ENCODE data around the gene IL37. TPM values are rescaled to one million over a fixed set of nuclear protein-coding genes. Genes with fewer than 3 reads are reported as not detected.

Gene IL37
- total RNA-seq, 1 experiment from 2014 or later, result 2.6 TPM

DNA sequence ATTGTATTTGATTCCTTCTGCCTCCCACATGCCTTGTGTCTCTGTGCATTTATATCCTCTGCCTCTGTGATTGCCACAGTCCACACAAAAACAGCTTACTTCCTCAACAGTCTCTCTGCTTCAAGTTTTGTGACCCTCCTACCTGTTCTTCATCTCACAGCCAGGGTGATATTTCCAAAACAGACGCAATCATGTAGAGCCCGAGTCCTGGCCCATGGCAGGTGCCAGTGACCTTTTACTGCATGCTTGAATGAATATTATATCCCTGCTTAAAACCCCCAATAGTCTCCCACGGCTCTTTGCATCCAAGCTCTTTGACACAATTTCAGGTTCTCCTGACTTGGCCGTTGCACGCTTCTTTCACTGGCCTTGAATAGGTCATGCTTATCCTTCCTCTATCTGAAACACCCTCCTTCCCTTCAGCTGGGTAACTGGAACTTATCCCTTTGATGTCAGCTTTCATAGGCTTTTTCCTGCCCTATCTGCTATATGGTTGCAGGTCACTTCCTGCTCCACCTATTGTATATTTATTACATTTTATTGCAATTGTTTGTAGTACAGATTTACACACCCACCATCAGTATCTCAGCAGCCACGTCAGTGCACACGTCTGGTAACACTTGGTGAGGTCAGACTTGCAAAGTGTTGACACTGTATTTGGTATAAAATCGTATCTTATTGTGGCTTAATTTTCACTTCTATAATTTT lies 44.7 kb upstream of the IL37 start:
- intact Hi-C loops (cut with micrococcal nuclease), result no loop called here
- Histone ChIP-seq H3K27ac (ENCODE audit: low read length) (no peak overlapping the region), H3K9me2 (replicated peaks; ENCODE audit: low read length) (no peaks in the 10 kb centered on the region), H3K4me2 (ENCODE audit: low read length) (no peak overlapping the region), H3K36me3 (ENCODE audit: low read depth, low read length) (0 out of 2 replicates have a peak, but pooled peaks cover 4% of the 10 kb centered on the region), H3K27me3 (ENCODE audit: low read length) (no peaks in the 10 kb centered on the region), H3K9me3 (ENCODE audit: low read length) (peaks cover 27% of the 10 kb centered on the region), H3K79me2 (ENCODE audit: low read length) (no peaks in the 10 kb centered on the region), H3K4me3 (ENCODE audit: low read length) (no peak overlapping the region), H3K4me1 (ENCODE audit: insufficient read depth, low read length) (peaks cover 24% of the 10 kb centered on the region), H4K20me1 (ENCODE audit: low read length) (no peaks in the 10 kb centered on the region), H3K9ac (ENCODE audit: low read length) (no peak overlapping the region), H3F3A (ENCODE audit: low read length, unreplicated experiment) (no peaks in the 10 kb centered on the region), H2AFZ (ENCODE audit: low read length) (no peak overlapping the region)
- ATAC-seq, result no peak
- TF ChIP-seq EZH2 (IDR thresholded peaks at IDR 0.05; ENCODE audit: low read length, unreplicated experiment) (no peak), EZH2phosphoT487 (IDR thresholded peaks at IDR 0.05; ENCODE audit: borderline replicate concordance, low read length) (no peak)
- TF ChIP-seq, protein P1, sequence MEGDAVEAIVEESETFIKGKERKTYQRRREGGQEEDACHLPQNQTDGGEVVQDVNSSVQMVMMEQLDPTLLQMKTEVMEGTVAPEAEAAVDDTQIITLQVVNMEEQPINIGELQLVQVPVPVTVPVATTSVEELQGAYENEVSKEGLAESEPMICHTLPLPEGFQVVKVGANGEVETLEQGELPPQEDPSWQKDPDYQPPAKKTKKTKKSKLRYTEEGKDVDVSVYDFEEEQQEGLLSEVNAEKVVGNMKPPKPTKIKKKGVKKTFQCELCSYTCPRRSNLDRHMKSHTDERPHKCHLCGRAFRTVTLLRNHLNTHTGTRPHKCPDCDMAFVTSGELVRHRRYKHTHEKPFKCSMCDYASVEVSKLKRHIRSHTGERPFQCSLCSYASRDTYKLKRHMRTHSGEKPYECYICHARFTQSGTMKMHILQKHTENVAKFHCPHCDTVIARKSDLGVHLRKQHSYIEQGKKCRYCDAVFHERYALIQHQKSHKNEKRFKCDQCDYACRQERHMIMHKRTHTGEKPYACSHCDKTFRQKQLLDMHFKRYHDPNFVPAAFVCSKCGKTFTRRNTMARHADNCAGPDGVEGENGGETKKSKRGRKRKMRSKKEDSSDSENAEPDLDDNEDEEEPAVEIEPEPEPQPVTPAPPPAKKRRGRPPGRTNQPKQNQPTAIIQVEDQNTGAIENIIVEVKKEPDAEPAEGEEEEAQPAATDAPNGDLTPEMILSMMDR (conservative IDR thresholded peaks at IDR 0.05; ENCODE audit: low read depth, low read length), result no peak
- no TSS peak for BruUV-seq (replicated peaks)
- ChIA-PET CTCF (no interaction called here), POLR2A (ENCODE audit: unreplicated experiment) (no interaction called here)
- no peak for DNase-seq

DNA sequence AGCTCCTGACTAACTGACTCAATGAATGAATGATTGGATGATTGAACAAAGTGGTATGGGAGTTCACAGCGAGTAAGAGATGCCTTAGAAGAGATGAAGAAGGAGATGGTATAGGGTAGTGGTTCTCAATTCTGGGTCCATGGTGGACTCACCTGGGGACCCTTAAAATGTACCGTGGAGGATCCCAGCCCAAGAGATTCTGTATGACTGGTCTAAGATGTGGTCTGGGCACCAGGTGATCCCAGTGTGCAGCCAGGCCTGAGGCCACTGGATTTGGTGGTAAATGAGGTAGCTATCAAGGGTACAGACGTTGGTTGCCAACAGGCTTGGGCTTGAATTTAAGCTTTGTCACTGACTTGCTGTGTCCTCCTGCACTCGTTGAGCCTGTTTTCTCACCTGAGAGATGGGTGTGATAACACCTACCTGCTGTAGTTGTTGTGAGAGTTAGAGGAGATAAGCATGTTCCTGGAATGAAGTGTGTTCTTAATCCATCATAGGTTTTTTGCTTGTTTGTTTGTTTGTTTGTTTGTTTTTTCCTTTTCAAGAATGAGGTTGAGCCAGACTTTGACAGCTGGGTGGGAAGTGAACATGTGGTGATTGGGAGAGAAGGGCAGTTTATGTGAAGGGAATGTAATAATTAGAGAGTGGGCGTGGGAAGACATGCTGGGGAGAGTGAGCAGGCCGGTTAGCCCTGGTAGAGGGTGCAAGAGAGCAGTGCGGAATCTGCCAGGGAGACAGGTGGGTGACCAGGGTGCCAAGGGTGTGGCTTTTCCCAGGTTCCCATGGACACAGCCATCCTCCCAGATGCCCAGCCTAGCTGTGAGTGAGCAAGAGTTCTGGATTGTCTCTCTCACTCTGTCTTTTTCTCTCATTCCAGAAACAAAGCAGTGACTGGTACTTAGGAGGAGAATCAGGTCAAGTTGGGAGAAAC lies 43.0 kb upstream of the IL37 start:
- Histone ChIP-seq H3K4me2 (ENCODE audit: low read length) (no peak overlapping the region), H3K9ac (ENCODE audit: low read length) (no peak overlapping the region), H3K9me2 (replicated peaks; ENCODE audit: low read length) (no peaks in the 10 kb centered on the region), H3K27ac (ENCODE audit: low read length) (peak overlapping the region; percentile 86; the same call in 1 of the 2 replicates), H2AFZ (ENCODE audit: low read length) (no peak overlapping the region), H3K4me1 (ENCODE audit: insufficient read depth, low read length) (peaks cover 24% of the 10 kb centered on the region), H3K27me3 (ENCODE audit: low read length) (no peaks in the 10 kb centered on the region), H3K36me3 (ENCODE audit: low read depth, low read length) (0 out of 2 replicates have a peak, but pooled peaks cover 4% of the 10 kb centered on the region), H3F3A (ENCODE audit: low read length, unreplicated experiment) (no peaks in the 10 kb centered on the region), H4K20me1 (ENCODE audit: low read length) (no peaks in the 10 kb centered on the region), H3K9me3 (ENCODE audit: low read length) (0 out of 2 replicates have a peak, but pooled peaks cover 15% of the 10 kb centered on the region), H3K79me2 (ENCODE audit: low read length) (no peaks in the 10 kb centered on the region), H3K4me3 (ENCODE audit: low read length) (no peak overlapping the region)
- intact Hi-C loops (cut with micrococcal nuclease), result no loop called here
- ATAC-seq (no peak), DNase-seq (no peak)
- ChIA-PET POLR2A (ENCODE audit: unreplicated experiment) (no interaction called here), CTCF (no interaction called here)
- no TSS peak for BruUV-seq (replicated peaks)
- TF ChIP-seq EZH2phosphoT487 (IDR thresholded peaks at IDR 0.05; ENCODE audit: borderline replicate concordance, low read length), result no peak
- TF ChIP-seq EZH2 (IDR thresholded peaks at IDR 0.05; ENCODE audit: low read length, unreplicated experiment), result no peak
- TF ChIP-seq, protein P1 (conservative IDR thresholded peaks at IDR 0.05; ENCODE audit: low read depth, low read length), result no peak

Data from PC-3 (cell line).